HT-29 (cell line): ENCODE data around the gene DEFB128. TPM values are rescaled to one million over a fixed set of nuclear protein-coding genes. Genes with fewer than 3 reads are reported as not detected.
A peak's percentile ranks its signal among the peaks of the same experiment; 100 is the strongest.
"Not testable (repeated sequence)": the region's sequence is repeated elsewhere in the genome, so short reads cannot be mapped to it uniquely, and the experiment has no call there.

Experiments
- DNase-seq: peaks from one replicate; pipeline ENCODE4 v3.0.0-alpha.2; 2015; ENCODE audit warnings: low spot score
- total RNA-seq: library from RNA; depleted of rRNA; stranded (reverse); fragments of >200 nt; shearing (Covaris generic); gene quantifications from 2 replicates; pipeline ENCODE4 v1.2.3, GENCODE V29; 2014; rRNA removed

Gene DEFB128
- total RNA-seq = not detected in 2 replicates

DNA sequence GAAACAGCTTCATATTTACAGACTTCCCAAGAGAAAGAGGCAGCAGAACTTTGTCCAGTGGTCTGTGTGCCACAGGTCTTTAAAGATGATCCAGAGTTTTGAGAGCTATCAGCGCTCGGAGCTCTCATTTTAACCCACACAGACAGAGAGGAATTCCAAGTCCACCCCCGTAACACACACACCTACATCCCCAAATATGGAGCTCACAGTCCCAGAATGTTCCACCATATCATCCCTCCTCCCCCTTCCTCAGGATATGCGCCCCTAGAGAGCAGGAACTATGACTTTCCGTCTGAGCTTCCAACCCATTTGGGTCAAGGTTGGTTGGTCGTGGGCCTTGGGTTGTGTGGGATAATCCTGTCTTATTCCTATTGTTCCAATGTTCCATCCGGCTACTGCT lies at the start of gene DEFB128:
Gene DEFB128 (minus strand): TSS at position 101 of the 400 bp plus-strand sequence. CDS start 88 bp downstream, at position 13.
- no peak for DNase-seq

DNA sequence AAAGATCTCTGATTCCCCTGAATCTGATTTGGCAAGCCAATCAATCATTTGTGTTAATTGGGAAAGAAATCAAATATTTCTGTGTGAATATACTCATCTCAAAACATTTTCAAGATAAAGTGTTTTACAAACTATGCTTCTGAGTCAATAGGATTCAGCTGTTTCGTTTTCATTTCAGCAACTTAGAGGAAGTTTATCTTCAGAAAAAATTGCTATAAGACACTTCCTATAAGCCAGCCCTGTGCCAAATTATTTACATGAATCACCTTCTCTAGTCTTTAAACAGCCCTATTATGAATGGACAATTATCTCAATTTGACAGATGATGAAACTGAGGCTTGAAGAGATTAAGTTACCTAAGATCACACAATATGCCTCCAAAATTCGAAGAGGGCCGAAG lies 48.4 kb upstream of the DEFB128 start:
- no peak for DNase-seq

DNA sequence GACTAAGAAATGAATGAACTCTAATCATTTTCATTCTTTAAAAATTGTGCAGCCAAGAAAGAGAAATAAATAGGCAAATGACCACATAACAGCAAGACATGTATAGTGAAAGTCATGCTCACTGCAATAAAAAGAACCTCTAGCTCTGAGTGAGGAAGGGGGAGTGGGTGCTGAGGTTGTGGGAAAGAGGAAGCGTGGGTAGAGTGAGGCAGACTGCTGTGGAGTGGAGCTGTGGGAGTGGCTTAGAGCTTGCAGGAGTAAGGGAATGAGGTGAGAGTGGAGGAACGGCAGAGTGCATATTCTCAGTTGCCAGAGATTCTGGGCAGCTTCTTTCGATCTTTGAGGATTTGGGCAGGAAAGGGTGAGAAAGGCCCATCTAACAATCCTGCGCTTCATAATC lies 48.0 kb upstream of the DEFB128 start:
- no peak for DNase-seq

- peak; percentile 7 for DNase-seq
These were observed 46.4 kb upstream of the DEFB128 start for GRCh38 chr20:235891-236290.

- no peak for DNase-seq
These were observed 38.1 kb upstream of the DEFB128 start for GRCh38 chr20:227439-228105.

GRCh38 chr20:226958-227357 lies 37.4 kb upstream of the DEFB128 start, which contains the start of gene DEFB129:
Gene DEFB129 (plus strand): TSS chr20:227258. CDS start chr20:227289, 31 bp downstream.
- no peak for DNase-seq

- not testable (repeated sequence) for DNase-seq
These were observed 36.4 kb upstream of the DEFB128 start for GRCh38 chr20:225879-226278.

DNA sequence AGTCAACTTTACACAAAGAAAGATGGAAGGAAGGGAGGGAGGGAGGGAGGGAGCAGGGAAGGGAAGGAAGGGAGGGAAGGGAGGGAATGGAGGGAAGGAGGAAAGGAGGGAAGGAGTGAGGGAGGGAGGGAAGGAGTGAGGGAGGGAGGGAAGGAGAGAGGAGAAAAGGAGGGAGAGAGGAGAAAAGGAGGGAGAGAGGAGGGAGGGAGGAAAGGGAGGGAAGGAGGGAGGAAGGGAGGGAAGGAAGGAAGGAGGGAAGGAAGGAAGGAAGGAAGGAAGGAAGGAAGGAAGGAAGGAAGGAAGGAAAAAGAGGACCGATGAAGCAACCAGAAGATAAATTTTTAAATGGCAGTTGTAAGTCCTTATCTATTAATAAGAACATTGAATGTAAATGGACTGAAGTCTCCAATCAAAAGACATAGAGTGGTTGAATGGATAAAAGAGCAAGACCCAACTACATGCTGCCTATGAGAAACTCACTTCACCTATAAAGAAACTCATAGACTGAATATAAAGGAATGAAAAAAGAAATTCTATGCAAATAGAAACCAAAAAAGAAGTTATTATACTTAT lies 31.8 kb upstream of the DEFB128 start:
- DNase-seq = no peak

DNA sequence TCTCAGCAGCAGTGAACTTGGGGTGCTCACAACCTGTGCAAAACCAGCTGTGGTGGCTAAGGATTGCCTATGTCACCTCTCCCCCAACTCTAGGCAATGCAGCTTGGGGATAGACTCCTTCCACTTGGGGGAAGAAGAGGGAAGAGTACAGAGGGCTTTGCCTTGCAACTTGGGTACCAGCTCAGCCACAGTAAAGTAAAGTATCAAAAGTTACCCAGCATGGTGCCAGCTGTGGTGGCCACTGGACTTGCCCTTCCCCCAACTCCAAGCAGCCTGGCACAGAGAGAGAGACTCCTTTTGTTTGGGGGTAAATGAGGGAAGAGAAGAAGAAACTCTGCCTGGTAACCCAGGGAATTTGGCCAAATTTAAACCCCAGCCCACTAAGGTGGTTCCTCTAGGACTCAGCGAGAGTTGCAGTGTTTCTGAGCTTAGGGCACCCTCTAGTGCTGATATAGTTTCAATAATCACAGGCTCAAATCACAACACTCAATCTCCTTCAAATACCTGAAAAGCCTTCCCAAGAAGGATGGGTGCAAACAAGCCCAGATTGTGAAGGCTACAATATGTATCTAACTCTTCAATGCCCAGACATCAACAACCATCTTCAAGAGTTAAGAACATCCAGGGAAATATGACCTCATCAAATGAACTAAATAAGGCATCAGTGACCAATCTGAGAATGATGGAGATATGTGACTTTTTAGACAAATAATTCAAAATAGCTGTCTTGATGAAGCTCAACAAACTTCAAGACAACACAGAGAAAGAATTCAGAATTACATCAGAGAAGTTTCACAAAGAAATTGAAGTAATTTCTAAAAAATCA lies 30.0 kb upstream of the DEFB128 start:
- peak; percentile 38 for DNase-seq

- DNase-seq = no peak
These were observed 27.8 kb upstream of the DEFB128 start for GRCh38 chr20:217266-217665.

- DNase-seq = no peak
These were observed 26.3 kb upstream of the DEFB128 start for GRCh38 chr20:215796-216195.

DNA sequence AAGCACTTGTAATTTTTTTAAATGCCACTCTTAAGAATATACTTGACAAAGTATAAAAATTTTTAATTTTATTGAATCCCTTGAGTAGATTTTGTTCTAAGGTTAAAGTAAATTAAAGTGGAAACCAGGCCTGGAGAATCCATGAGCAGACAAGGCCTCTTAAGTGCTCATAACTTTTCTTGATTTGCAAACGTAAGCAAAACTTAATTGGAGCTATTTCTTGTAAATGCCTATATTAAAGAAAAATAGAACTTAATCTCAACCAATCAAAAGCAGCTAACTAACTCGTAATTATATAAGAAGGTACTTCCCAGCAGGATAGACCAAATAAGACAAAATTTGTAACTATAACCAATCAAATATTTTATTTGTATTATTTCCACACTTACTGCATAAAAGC lies 24.9 kb upstream of the DEFB128 start:
- no peak for DNase-seq

GRCh38 chr20:210809-211502 lies 21.4 kb upstream of the DEFB128 start:
- DNase-seq = no peak

DNA sequence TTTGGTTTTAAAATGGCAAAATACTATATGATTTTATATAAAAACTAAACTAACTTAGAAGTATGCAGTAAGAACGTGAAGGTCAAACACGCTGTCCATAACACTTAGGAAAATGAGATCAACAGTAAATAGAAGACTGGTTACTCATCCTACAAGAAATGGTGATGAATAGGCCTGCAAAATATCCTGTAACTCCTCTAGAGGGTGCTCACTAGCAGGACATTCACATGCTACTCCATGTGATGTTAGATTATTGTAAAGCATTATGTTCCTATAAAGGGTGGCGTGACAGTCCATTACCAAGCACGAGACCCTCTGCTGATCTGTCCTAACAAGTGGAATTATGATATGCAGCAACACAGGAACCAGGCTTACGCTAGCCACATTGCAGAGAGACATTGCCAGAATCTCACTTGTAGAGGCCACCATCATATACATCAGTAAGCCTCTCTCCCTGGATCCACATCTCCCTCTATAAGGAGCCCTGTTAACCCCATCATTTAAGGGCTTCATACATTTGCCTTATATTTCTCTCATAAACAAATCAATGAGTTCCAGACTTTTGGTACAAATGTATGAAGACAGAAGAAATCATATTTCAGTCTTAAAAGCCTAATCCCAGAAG lies 19.5 kb upstream of the DEFB128 start:
- peak; percentile 49 for DNase-seq

- not testable (repeated sequence) for DNase-seq
These were observed 14.1 kb upstream of the DEFB128 start for GRCh38 chr20:203630-204029.

DNA sequence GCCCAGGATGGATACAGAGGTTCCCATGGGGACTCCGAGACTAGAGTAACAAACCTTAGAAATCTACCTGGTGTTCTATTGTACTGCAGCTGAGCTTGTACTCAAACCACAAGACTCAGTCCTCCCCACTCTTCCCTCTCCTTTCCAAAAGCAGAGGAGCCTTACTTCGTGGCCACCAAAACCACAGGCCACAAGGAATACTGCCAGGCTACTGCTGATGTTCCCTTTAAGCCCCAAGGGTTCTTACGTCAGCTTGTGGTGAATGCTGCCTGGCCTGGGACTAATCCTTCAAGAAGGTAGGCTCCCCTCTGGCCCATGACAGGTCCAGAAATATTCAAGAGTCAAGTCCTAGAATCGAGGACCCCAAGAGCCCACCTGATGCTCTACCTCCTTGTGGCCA lies 10.5 kb upstream of the DEFB128 start:
- DNase-seq = no peak

DNA sequence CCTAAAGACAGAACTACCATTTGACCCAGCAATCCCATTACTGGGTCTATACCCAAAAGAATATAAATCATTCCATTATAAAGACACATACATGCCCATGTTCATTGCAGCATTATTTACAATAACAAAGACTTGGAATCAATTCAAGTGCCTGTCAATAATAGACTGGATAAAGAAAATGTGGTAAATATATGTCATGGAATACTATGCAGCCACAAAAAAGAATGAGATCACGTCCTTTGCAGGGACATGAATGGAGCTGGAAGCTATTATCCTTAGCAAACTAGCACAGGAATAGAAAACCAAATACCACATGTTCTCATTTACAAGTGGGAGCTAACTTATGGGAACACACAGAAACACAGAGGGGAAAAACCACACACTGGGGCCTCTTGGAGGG lies 8.7 kb upstream of the DEFB128 start:
- DNase-seq = no peak

DNA sequence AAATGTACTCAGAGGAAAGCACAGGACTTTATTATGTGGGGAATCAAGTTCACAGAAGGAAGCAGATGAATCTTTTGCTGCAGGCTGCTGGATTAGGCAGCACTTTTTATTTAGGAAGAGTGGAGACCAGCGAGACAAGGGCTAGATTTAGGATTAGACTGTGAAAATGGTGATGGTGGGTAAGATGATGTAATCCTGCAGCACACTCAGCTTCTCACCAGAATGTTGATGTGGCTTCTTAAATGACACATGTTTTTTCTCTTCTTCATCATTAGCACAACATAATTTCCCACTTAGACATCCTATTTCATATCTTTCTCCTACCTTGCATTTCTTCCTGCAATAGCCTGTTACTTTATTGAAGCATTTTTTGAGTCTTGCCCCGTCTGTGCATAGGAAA lies 1.8 kb downstream of the DEFB128 start:
- no peak for DNase-seq

GRCh38 chr20:184288-184687 lies 5.2 kb downstream of the DEFB128 start:
- DNase-seq = no peak

DNA sequence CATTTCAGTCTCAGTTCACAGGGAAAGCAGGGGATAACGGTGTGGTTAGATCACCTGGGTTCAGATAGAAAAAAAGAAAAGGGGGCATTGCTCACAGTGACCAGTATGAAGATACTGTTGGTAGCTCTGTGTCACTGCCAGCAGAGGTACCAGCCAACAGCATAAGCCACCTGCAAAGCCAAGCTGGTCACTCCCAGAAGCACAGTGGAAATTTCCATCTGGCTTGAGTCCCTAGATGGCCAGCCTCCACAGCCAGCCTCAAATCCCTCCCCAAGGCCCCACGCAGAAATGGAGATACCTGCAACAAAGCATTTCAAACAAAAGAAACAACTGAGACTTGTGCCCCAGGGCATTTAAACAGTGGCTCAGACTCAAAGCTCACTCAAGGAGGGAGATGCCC lies 20.6 kb downstream of the DEFB128 start:
- DNase-seq = no peak

GRCh38 chr20:164618-165017 lies 24.9 kb downstream of the DEFB128 start:
- DNase-seq = no peak
